Right lobe of liver (tissue), 6 donors: Measurements from ENCODE around the gene DPP10. TPM values are rescaled to one million over a fixed set of nuclear protein-coding genes. Genes with fewer than 3 reads are reported as not detected.

Source experiments
- ATAC-seq, 4 donors: fragments of 200-7000 bp; cut with Tn5 transposase; one replicate each; pipeline ENCODE4 v1.9.1; 2020; ENCODE audit warnings: mild to moderate bottlenecking in 4 of 4, moderate library complexity in 4 of 4
- DNase-seq, 3 donors: peaks; one replicate each; pipeline ENCODE4 v3.0.0-alpha.2; 2020
- H3K27ac ChIP-seq, 3 donors: fragments of 200-600 bp; one replicate each; pipeline ENCODE4 v1.8.0; 2022
- H3K27me3 ChIP-seq, 2 donors: fragments of 200-600 bp; one replicate each; pipeline ENCODE4 v1.8.0; 2022
- H3K36me3 ChIP-seq, 4 donors: fragments of 200-600 bp; sonication (generic) in 1 of 4; one replicate each; pipeline versions ENCODE4 v1.5.1 to v1.8.0; 2017 to 2022; ENCODE audit warnings: control low read depth in 1 of 4
- H3K4me1 ChIP-seq, 4 donors: fragments of 200-600 bp; sonication (generic) in 1 of 4; one replicate each; pipeline versions ENCODE4 v1.5.1 to v1.8.0; 2017 to 2022; ENCODE audit warnings: control low read depth in 1 of 4
- H3K4me3 ChIP-seq, 3 donors: fragments of 200-600 bp; one replicate each; pipeline ENCODE4 v1.8.0; 2022
- H3K9me3 ChIP-seq, 4 donors: fragments of 200-600 bp; sonication (generic) in 1 of 4; one replicate each; pipeline versions ENCODE4 v1.5.1 to v1.8.0; 2017 to 2022; ENCODE audit warnings: control low read depth in 1 of 4
- CTCF ChIP-seq, 4 donors: fragments of 200-600 bp in 3 of 4; fragments of 450-650 bp in 1 of 4; IDR thresholded peaks; one replicate each; pipeline versions ENCODE4 v1.5.1 to v1.8.0; 2016 to 2022; ENCODE audit warnings: antibody characterized with exemption in 4 of 4, mild to moderate bottlenecking in 2 of 4
- POLR2A ChIP-seq: fragments of 450-650 bp; IDR thresholded peaks from one replicate; pipeline ENCODE4 v1.6.1; 2017; ENCODE audit warnings: antibody characterized with exemption, mild to moderate bottlenecking
- WGBS: methylation state at CpG from one replicate; pipeline ENCODE4 v1.1.6; 2018; ENCODE audit warnings: low coverage, low lambda C conversion rate; ENCODE audit not compliant: insufficient coverage; ENCODE audit errors: missing lambda C conversion rate; 5-methylcytosine and 5-hydroxymethylcytosine counted together
- intact Hi-C, 2 donors: fragments of 100-400 bp; cut with DNase I; formaldehyde crosslinking; loops; one replicate each; pipeline versions ENCODE4 v1.11.2 to v1.14.1; 2022
- total RNA-seq, 6 experiments: library from RNA; depleted of rRNA in 2 of 6; stranded (reverse); fragments of >200 nt in 2 of 6; fragmentation: NEBNext Ultra II Directional in 3 of 6; extraction: Animal tissue kit (Norgen Biotek cat#: 25700) in 3 of 6; gene quantifications; one replicate each; pipeline versions ENCODE4 v1.1.0 to v1.2.4, GENCODE V29; 2016 to 2023
- donor health status: DM: no; HTN: yes; CAD: no.
- donor health status: DM: no; HTN: no; CAD: no.
- donor health status: DM: no; HTN: no; CAD: no.
- donor health status: DM: no; HTN: yes; CAD: no.
- donor health status: DM: no; HTN: yes; CAD: no.

DPP10 gene
- total RNA-seq, 6 experiments from 2014 or later, result 0.09 to 0.19 (median 0.15) TPM; not detected in 2

- intact Hi-C loops, result no loop called here
- DNase-seq, result no peak
- Histone ChIP-seq H3K27ac (no peak overlapping the region), H3K4me3 (no peak overlapping the region), H3K4me1 (no peaks in the 10 kb centered on the region), H3K27me3 (no peaks in the 10 kb centered on the region), H3K9me3 (no peaks in the 10 kb centered on the region), H3K36me3 (no peaks in the 10 kb centered on the region)
- 64% methylated on average over 4 of the region's 5 CpGs for WGBS
- ATAC-seq, result no peak
- TF ChIP-seq POLR2A (no peak), CTCF (IDR thresholded peaks at IDR 0.05) (no peak)
Observed at GRCh38 chr2:115580784-115581183, 1138.3 kb downstream of the DPP10 start.

- intact Hi-C loops, result no loop called here
- TF ChIP-seq POLR2A (no peak), CTCF (IDR thresholded peaks at IDR 0.05) (no peak)
- H3K9me3 ChIP-seq, result no peaks in the 10 kb centered on the region
- no peak for ATAC-seq
- H3K4me1 ChIP-seq, result no peaks in the 10 kb centered on the region
- WGBS, result 93% methylated on average over 2 of the region's 2 CpGs
- H3K27me3 ChIP-seq, result no peaks in the 10 kb centered on the region
- no peak for DNase-seq
- H3K27ac ChIP-seq, result no peak overlapping the region
- no peak overlapping the region for H3K4me3 ChIP-seq
- H3K36me3 ChIP-seq, result no peaks in the 10 kb centered on the region
Observed at GRCh38 chr2:115584507-115584906, 1142.1 kb downstream of the DPP10 start.

GRCh38 chr2:115596659-115597375 is 1154.4 kb downstream of the DPP10 start:
- H3K27ac ChIP-seq, result no peak overlapping the region
- 23% methylated on average over 3 of the region's 3 CpGs for WGBS
- no peak for ATAC-seq
- no peak for DNase-seq
- H3K4me3 ChIP-seq, result no peak overlapping the region
- H3K9me3 ChIP-seq, result no peaks in the 10 kb centered on the region
- H3K27me3 ChIP-seq, result no peaks in the 10 kb centered on the region
- no peaks in the 10 kb centered on the region for H3K36me3 ChIP-seq
- no peaks in the 10 kb centered on the region for H3K4me1 ChIP-seq
- intact Hi-C loops, result no loop called here
- no peak for TF ChIP-seq CTCF (IDR thresholded peaks at IDR 0.05)
- no peak for TF ChIP-seq POLR2A

- Histone ChIP-seq H3K4me3 (no peak overlapping the region), H3K27me3 (no peaks in the 10 kb centered on the region), H3K36me3 (no peaks in the 10 kb centered on the region), H3K4me1 (no peaks in the 10 kb centered on the region), H3K9me3 (no peaks in the 10 kb centered on the region), H3K27ac (no peak overlapping the region)
- ATAC-seq (no peak), DNase-seq (no peak)
- intact Hi-C loops, result no loop called here
- WGBS, result 44% methylated on average over 4 of the region's 7 CpGs
- TF ChIP-seq POLR2A, result no peak
- TF ChIP-seq CTCF (IDR thresholded peaks at IDR 0.05), result no peak
Observed at GRCh38 chr2:115603285-115603684, 1160.8 kb downstream of the DPP10 start.
